DND-41 (cell line): ENCODE results near the gene TOR1B.

Source experiments
- ATAC-seq: fragments of 200-7000 bp; cut with Tn5 transposase; 3 replicates; pipeline ENCODE4 v1.9.1; 2021; ENCODE audit warnings: low read depth; ENCODE audit not compliant: insufficient read depth
- DNase-seq: peaks from one replicate; pipeline ENCODE4 v3.0.0-alpha.2; 2020
- H2AFZ ChIP-seq: 2 replicates; pipeline ENCODE4 v1.6.0; 2012; ENCODE audit warnings: low read depth, low read length
- H3K27ac ChIP-seq: 2 replicates; pipeline ENCODE4 v1.5.1; 2012; ENCODE audit warnings: low read length, inconsistent platforms
- H3K27me3 ChIP-seq: fragments of 200-600 bp; sonication (generic); 2 replicates; pipeline ENCODE4 v1.6.0; 2012; ENCODE audit warnings: low read length, mild to moderate bottlenecking, inconsistent platforms; ENCODE audit not compliant: insufficient read depth, poor library complexity
- H3K36me3 ChIP-seq: 2 replicates; pipeline ENCODE4 v1.5.1; 2012; ENCODE audit warnings: low read length, inconsistent platforms; ENCODE audit not compliant: insufficient read depth
- H3K4me1 ChIP-seq: 2 replicates; pipeline ENCODE4 v1.5.1; 2012; ENCODE audit warnings: mild to moderate bottlenecking, low read length; ENCODE audit not compliant: insufficient read depth
- H3K4me2 ChIP-seq: 2 replicates; pipeline ENCODE4 v1.6.0; 2012; ENCODE audit warnings: mild to moderate bottlenecking, moderate library complexity, low read length, inconsistent platforms; ENCODE audit not compliant: insufficient read depth
- H3K4me3 ChIP-seq, 2 experiments: fragments of 200-600 bp in 1 of 2; shearing (Covaris generic) in 1 of 2; 2 replicates each; pipeline ENCODE4 v1.5.1; 2012 to 2016; ENCODE audit warnings: inconsistent platforms in 2 of 2, low read length in 2 of 2, mild to moderate bottlenecking in 2 of 2, low read depth in 1 of 2, moderate library complexity in 1 of 2
- H3K79me2 ChIP-seq: 2 replicates; pipeline ENCODE4 v1.6.0; 2012; ENCODE audit warnings: low read length, inconsistent platforms; ENCODE audit not compliant: insufficient read depth
- H3K9ac ChIP-seq: 2 replicates; pipeline ENCODE4 v1.6.0; 2012; ENCODE audit warnings: low read depth, mild to moderate bottlenecking, inconsistent platforms, low read length, moderate library complexity
- H3K9me3 ChIP-seq: 2 replicates; pipeline ENCODE4 v1.5.1; 2012; ENCODE audit warnings: low read length, moderate library complexity, mild to moderate bottlenecking, inconsistent platforms; ENCODE audit not compliant: insufficient read depth, severe bottlenecking
- H4K20me1 ChIP-seq: 2 replicates; pipeline ENCODE4 v1.6.0; 2012; ENCODE audit warnings: low read length; ENCODE audit not compliant: insufficient read depth
- EZH2 ChIP-seq: IDR thresholded peaks from 3 replicates; pipeline ENCODE4 v1.6.1; 2012; ENCODE audit warnings: borderline replicate concordance, low read depth, mild to moderate bottlenecking, moderate library complexity, low read length, inconsistent platforms; ENCODE audit not compliant: severe bottlenecking
- TF ChIP-seq, protein P1 (sequence below): IDR thresholded peaks from 2 replicates; pipeline ENCODE4 v1.5.1; 2012; ENCODE audit warnings: borderline replicate concordance, low read length, moderate library complexity, mild to moderate bottlenecking; ENCODE audit not compliant: poor library complexity, severe bottlenecking; ENCODE audit errors: extremely low read depth

TOR1B gene

GRCh38 chr9:129776566-129776937 is 26.4 kb upstream of the TOR1B start:
- DNase-seq (no peak), ATAC-seq (no peak)
- H3K27me3 ChIP-seq: peaks cover 7% of the 10 kb centered on the region
- no peak for TF ChIP-seq EZH2
- H3K4me2 ChIP-seq: no peak overlapping the region
- no peaks in the 10 kb centered on the region; the same call in 1 of the 2 replicates for H4K20me1 ChIP-seq
- H2AFZ ChIP-seq: no peak overlapping the region
- no peak overlapping the region for H3K4me3 ChIP-seq
- no peaks in the 10 kb centered on the region for H3K79me2 ChIP-seq
- no peak overlapping the region for H3K9ac ChIP-seq
- H3K9me3 ChIP-seq: no peaks in the 10 kb centered on the region
- H3K36me3 ChIP-seq: no peaks in the 10 kb centered on the region
- H3K27ac ChIP-seq: no peak overlapping the region
- peaks cover 9% of the 10 kb centered on the region for H3K4me1 ChIP-seq

GRCh38 chr9:129776938-129777768 is 25.8 kb upstream of the TOR1B start:
- H3K4me2 ChIP-seq: no peak overlapping the region
- H3K9ac ChIP-seq: no peak overlapping the region
- ATAC-seq: peak; percentile 93
- no peaks in the 10 kb centered on the region for H3K9me3 ChIP-seq
- no peak overlapping the region for H2AFZ ChIP-seq
- H3K27me3 ChIP-seq: peaks cover 7% of the 10 kb centered on the region
- peak; percentile 77 for DNase-seq
- TF ChIP-seq EZH2: no peak
- TF ChIP-seq, protein P1, sequence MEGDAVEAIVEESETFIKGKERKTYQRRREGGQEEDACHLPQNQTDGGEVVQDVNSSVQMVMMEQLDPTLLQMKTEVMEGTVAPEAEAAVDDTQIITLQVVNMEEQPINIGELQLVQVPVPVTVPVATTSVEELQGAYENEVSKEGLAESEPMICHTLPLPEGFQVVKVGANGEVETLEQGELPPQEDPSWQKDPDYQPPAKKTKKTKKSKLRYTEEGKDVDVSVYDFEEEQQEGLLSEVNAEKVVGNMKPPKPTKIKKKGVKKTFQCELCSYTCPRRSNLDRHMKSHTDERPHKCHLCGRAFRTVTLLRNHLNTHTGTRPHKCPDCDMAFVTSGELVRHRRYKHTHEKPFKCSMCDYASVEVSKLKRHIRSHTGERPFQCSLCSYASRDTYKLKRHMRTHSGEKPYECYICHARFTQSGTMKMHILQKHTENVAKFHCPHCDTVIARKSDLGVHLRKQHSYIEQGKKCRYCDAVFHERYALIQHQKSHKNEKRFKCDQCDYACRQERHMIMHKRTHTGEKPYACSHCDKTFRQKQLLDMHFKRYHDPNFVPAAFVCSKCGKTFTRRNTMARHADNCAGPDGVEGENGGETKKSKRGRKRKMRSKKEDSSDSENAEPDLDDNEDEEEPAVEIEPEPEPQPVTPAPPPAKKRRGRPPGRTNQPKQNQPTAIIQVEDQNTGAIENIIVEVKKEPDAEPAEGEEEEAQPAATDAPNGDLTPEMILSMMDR: no peak
- H3K4me1 ChIP-seq: peaks cover 9% of the 10 kb centered on the region
- no peak overlapping the region for H3K27ac ChIP-seq
- no peaks in the 10 kb centered on the region for H3K79me2 ChIP-seq
- H3K4me3 ChIP-seq: no peak overlapping the region
- H4K20me1 ChIP-seq: no peaks in the 10 kb centered on the region; the same call in 1 of the 2 replicates
- no peaks in the 10 kb centered on the region for H3K36me3 ChIP-seq

GRCh38 chr9:129777769-129778130 is 25.2 kb upstream of the TOR1B start:
- TF ChIP-seq EZH2: no peak
- TF ChIP-seq, protein P1: no peak
- no peaks in the 10 kb centered on the region for H3K36me3 ChIP-seq
- no peak overlapping the region for H3K9ac ChIP-seq
- H2AFZ ChIP-seq: no peak overlapping the region
- H3K79me2 ChIP-seq: no peaks in the 10 kb centered on the region
- H3K27me3 ChIP-seq: peaks cover 7% of the 10 kb centered on the region
- no peak overlapping the region for H3K4me2 ChIP-seq
- no peak overlapping the region for H3K4me3 ChIP-seq
- 0 out of 3 replicates have a peak, but pooled peaks have one; percentile 39 for ATAC-seq
- peak; percentile 19 for DNase-seq
- H3K27ac ChIP-seq: no peak overlapping the region
- H3K4me1 ChIP-seq: peaks cover 9% of the 10 kb centered on the region
- no peaks in the 10 kb centered on the region for H3K9me3 ChIP-seq
- H4K20me1 ChIP-seq: no peaks in the 10 kb centered on the region; the same call in 1 of the 2 replicates

DNA sequence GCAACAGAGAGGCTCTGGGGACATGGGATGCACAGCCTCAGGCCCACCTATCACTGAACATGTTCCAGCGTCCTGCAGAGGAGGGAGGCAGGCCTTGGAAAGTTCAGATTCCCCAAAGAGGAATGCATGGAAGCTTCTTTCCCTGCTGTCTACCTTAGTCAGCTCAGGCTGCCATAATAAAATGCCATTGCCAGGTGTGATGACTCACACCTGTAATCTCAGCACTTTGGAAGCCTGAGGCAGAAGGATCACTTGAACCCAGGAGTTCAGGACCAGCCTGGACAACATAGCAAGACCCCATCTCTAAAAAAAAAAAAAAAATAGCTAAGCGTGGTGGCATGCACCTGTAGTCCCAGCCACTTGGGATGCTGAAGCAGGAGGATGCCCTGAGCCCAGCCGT is 24.5 kb upstream of the TOR1B start:
- H3K27me3 ChIP-seq: peaks cover 7% of the 10 kb centered on the region
- no peak overlapping the region for H3K9ac ChIP-seq
- no peaks in the 10 kb centered on the region; the same call in 1 of the 2 replicates for H4K20me1 ChIP-seq
- H3K4me3 ChIP-seq: no peak overlapping the region
- ATAC-seq (no peak), DNase-seq (no peak)
- H3K4me1 ChIP-seq: peaks cover 9% of the 10 kb centered on the region
- TF ChIP-seq, protein P1: no peak
- H2AFZ ChIP-seq: no peak overlapping the region
- H3K4me2 ChIP-seq: no peak overlapping the region
- no peaks in the 10 kb centered on the region for H3K79me2 ChIP-seq
- no peak overlapping the region for H3K27ac ChIP-seq
- no peaks in the 10 kb centered on the region for H3K9me3 ChIP-seq
- no peaks in the 10 kb centered on the region for H3K36me3 ChIP-seq
